B cell (primary cell): ENCODE results near the gene KRAS. TPM values are rescaled to one million over a fixed set of nuclear protein-coding genes. Genes with fewer than 3 reads are reported as not detected.

Source experiments
- ATAC-seq: fragments of 200-7000 bp; cut with Tn5 transposase; one replicate; pipeline ENCODE4 v1.10.0; 2021; ENCODE audit warnings: low read depth, mild to moderate bottlenecking, moderate number of reproducible peaks, moderate library complexity
- CTCF ChIA-PET: fragments of 350-600 bp; sonication (Branson Sonifier 250); formaldehyde crosslinking; loops from one replicate; lab custom pipeline; 2021; ENCODE audit warnings: antibody characterized with exemption, inconsistent platforms; lab: Charles Lee
- POLR2A ChIA-PET: fragments of 350-600 bp; sonication (Branson Sonifier 250); formaldehyde crosslinking; loops from one replicate; lab custom pipeline; 2021; ENCODE audit warnings: antibody characterized with exemption; lab: Charles Lee
- DNase-seq: peaks from one replicate; pipeline ENCODE4 v3.0.0; 2013
- H2AFZ ChIP-seq: 2 replicates; pipeline ENCODE4 v1.6.1; 2012; ENCODE audit warnings: mild to moderate bottlenecking, low read depth, low read length; ENCODE audit not compliant: insufficient read depth, poor library complexity, severe bottlenecking
- H3K27ac ChIP-seq, 2 donors: 1 replicate in 1 of 2; 2 replicates in 1 of 2; pipeline ENCODE4 v1.5.1; 2012 to 2013; ENCODE audit warnings: low read length in 2 of 2, mild to moderate bottlenecking in 2 of 2, moderate library complexity in 1 of 2
- H3K27me3 ChIP-seq, 4 experiments: fragments of 200-600 bp in 1 of 4; sonication (generic) in 1 of 4; replicated peaks in 1 of 4; 1 replicate in 2 of 4; 2 replicates in 2 of 4; pipeline versions ENCODE4 v1.6.1 to v1.7.0; 2013 to 2016; ENCODE audit warnings: low read length in 3 of 4, mild to moderate bottlenecking in 2 of 4, mixed read lengths in 1 of 4, moderate library complexity in 1 of 4; ENCODE audit not compliant: insufficient read depth in 4 of 4, control insufficient read depth in 3 of 4; ENCODE audit errors: control extremely low read depth in 1 of 4
- H3K36me3 ChIP-seq, 2 experiments: replicated peaks in 1 of 2; 1 replicate in 1 of 2; 2 replicates in 1 of 2; pipeline versions ENCODE4 v1.6.1 to v1.7.1; 2013; ENCODE audit warnings: low read length in 1 of 2; ENCODE audit not compliant: insufficient read depth in 2 of 2, control insufficient read depth in 1 of 2; ENCODE audit errors: control extremely low read depth in 1 of 2, extremely low read depth in 1 of 2
- H3K4me1 ChIP-seq, 2 donors: fragments of 200-600 bp in 1 of 2; sonication (generic) in 1 of 2; 1 replicate in 1 of 2; 2 replicates in 1 of 2; pipeline versions ENCODE4 v1.5.1 to v1.6.1; 2013 to 2017; ENCODE audit warnings: low read length in 2 of 2; ENCODE audit not compliant: control insufficient read depth in 2 of 2, insufficient read depth in 2 of 2
- H3K4me2 ChIP-seq: replicated peaks from 2 replicates; pipeline ENCODE3; 2012; ENCODE audit warnings: mild to moderate bottlenecking, low read depth, low read length; ENCODE audit not compliant: poor library complexity, severe bottlenecking
- H3K4me3 ChIP-seq, 5 experiments: fragments of 200-600 bp in 1 of 5; sonication (generic) in 1 of 5; 1 replicate in 3 of 5; 2 replicates in 2 of 5; pipeline versions ENCODE4 v1.5.1 to v1.7.0; 2011 to 2016; ENCODE audit warnings: low read length in 4 of 5, mild to moderate bottlenecking in 4 of 5, low read depth in 2 of 5, control low read depth in 1 of 5, moderate library complexity in 1 of 5; ENCODE audit not compliant: insufficient read depth in 1 of 5; ENCODE audit errors: control extremely low read depth in 1 of 5, extremely low read depth in 1 of 5
- H3K79me2 ChIP-seq: fragments of 200-600 bp; sonication (generic); one replicate; pipeline ENCODE4 v1.6.0; 2016; ENCODE audit warnings: low read length; ENCODE audit not compliant: control insufficient read depth, insufficient read depth
- H3K9ac ChIP-seq: fragments of 200-600 bp; sonication (generic); 2 replicates; pipeline ENCODE4 v1.6.1; 2017; ENCODE audit warnings: mild to moderate bottlenecking, low read length, moderate library complexity
- H3K9me3 ChIP-seq, 3 donors: one replicate each; pipeline versions ENCODE4 v1.6.1 to v1.7.1; 2013; ENCODE audit warnings: low read length in 2 of 3; ENCODE audit not compliant: control insufficient read depth in 2 of 3, insufficient read depth in 1 of 3; ENCODE audit errors: control extremely low read depth in 1 of 3
- H4K20me1 ChIP-seq: 2 replicates; pipeline ENCODE4 v1.6.0; 2012; ENCODE audit warnings: mild to moderate bottlenecking, low read length; ENCODE audit not compliant: insufficient read depth, control insufficient read depth, poor library complexity, severe bottlenecking
- H3K27ac Mint-ChIP-seq: one replicate; pipeline ENCODE4 v1.8.0; 2021; ENCODE audit warnings: mixed read lengths
- H3K27me3 Mint-ChIP-seq: one replicate; pipeline ENCODE4 v1.8.0; 2021; ENCODE audit warnings: mixed read lengths
- H3K4me1 Mint-ChIP-seq: one replicate; pipeline ENCODE4 v1.8.0; 2021; ENCODE audit warnings: mixed read lengths
- H3K4me3 Mint-ChIP-seq: one replicate; pipeline ENCODE4 v1.8.0; 2021; ENCODE audit warnings: mixed read lengths
- H3K9me3 Mint-ChIP-seq: one replicate; pipeline ENCODE4 v1.8.0; 2022; ENCODE audit warnings: mixed read lengths; ENCODE audit not compliant: insufficient read depth
- EZH2 ChIP-seq: IDR thresholded peaks from 2 replicates; pipeline ENCODE4 v1.6.1; 2012; ENCODE audit warnings: borderline replicate concordance, low read depth, mild to moderate bottlenecking, moderate library complexity, low read length; ENCODE audit not compliant: insufficient read depth, poor library complexity, severe bottlenecking
- WGBS: methylation state at CpG from one replicate; pipeline ENCODE4 v1.1.5; 2013; ENCODE audit warnings: missing lambda C conversion rate; ENCODE audit not compliant: insufficient coverage; 5-methylcytosine and 5-hydroxymethylcytosine counted together
- intact Hi-C: fragments of 100-400 bp; cut with micrococcal nuclease; formaldehyde crosslinking; loops from one replicate; pipeline ENCODE4 v1.10.0; 2022
- polyA plus RNA-seq: library from polyadenylated mRNA; depleted of rRNA; stranded (reverse); fragments of >200 nt; gene quantifications from 2 replicates; pipeline ENCODE4 v1.2.3, GENCODE V29; 2012
- total RNA-seq, 2 donors: library from RNA; stranded (reverse); fragments of 120-200 nt in 1 of 2; gene quantifications; 1 replicate in 1 of 2; 2 replicates in 1 of 2; pipeline versions ENCODE4 v1.2.3 to v1.2.4, GENCODE V29; 2013 to 2022
- TF ChIP-seq, protein P1 (sequence below): fragments of 200-600 bp; IDR thresholded peaks from one replicate; pipeline ENCODE4 v1.8.0; 2022; ENCODE audit warnings: antibody characterized with exemption, mild to moderate bottlenecking

The KRAS gene
- total and polyA plus RNA-seq, 2 donors (not counting 1 experiment from before 2014, with no cell fraction given) = 7.2 to 41.8 TPM

DNA sequence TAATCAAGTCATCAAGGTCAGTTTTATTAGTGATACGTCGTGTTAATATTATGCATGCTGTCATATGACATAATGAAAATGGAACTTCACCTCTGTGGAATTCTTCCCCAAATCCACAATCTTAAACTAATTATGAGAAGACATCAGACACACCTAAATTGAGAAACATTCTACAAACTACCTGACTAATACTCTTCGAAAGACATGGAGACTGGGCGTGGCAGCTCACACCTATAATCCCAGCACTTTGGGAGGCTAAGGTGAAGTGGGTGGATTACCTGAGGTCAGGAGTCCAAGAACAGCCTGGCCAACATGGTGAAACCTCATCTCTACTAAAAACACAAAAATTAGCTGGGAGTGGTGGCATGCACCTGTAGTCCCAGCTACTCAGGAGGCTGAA, 33.3 kb upstream of the KRAS start:
- H3K79me2 ChIP-seq = no peaks in the 10 kb centered on the region
- H3K4me1 ChIP-seq = peaks cover 0 to 3% of the 10 kb centered on the region in 2 donors
- intact Hi-C loops = no loop called here
- H3K4me3 ChIP-seq = no peak overlapping the region
- no peaks in the 10 kb centered on the region for H3K9me3 Mint-ChIP-seq
- H3K27ac ChIP-seq = no peak overlapping the region
- CTCF ChIA-PET = no interaction called here
- H3K9ac ChIP-seq = no peak overlapping the region
- no peak overlapping the region for H3K27ac Mint-ChIP-seq
- no peaks in the 10 kb centered on the region for H4K20me1 ChIP-seq
- no CpG with 5 or more reads among the region's 4 CpGs for WGBS
- H3K4me2 ChIP-seq = no peak overlapping the region
- H3K27me3 Mint-ChIP-seq = no peaks in the 10 kb centered on the region
- peaks cover 7% of the 10 kb centered on the region for H3K4me1 Mint-ChIP-seq
- no peak for TF ChIP-seq EZH2
- TF ChIP-seq, protein P1, sequence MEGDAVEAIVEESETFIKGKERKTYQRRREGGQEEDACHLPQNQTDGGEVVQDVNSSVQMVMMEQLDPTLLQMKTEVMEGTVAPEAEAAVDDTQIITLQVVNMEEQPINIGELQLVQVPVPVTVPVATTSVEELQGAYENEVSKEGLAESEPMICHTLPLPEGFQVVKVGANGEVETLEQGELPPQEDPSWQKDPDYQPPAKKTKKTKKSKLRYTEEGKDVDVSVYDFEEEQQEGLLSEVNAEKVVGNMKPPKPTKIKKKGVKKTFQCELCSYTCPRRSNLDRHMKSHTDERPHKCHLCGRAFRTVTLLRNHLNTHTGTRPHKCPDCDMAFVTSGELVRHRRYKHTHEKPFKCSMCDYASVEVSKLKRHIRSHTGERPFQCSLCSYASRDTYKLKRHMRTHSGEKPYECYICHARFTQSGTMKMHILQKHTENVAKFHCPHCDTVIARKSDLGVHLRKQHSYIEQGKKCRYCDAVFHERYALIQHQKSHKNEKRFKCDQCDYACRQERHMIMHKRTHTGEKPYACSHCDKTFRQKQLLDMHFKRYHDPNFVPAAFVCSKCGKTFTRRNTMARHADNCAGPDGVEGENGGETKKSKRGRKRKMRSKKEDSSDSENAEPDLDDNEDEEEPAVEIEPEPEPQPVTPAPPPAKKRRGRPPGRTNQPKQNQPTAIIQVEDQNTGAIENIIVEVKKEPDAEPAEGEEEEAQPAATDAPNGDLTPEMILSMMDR = no peak
- no peaks in the 10 kb centered on the region for H3K36me3 ChIP-seq
- DNase-seq = no peak
- no peaks in the 10 kb centered on the region for H3K9me3 ChIP-seq
- no peak overlapping the region for H2AFZ ChIP-seq
- H3K27me3 ChIP-seq = no peaks in the 10 kb centered on the region
- ATAC-seq = no peak
- POLR2A ChIA-PET = no interaction called here
- H3K4me3 Mint-ChIP-seq = no peak overlapping the region

- intact Hi-C loops = no loop called here
- POLR2A ChIA-PET = no interaction called here
- Histone ChIP-seq H4K20me1 (no peaks in the 10 kb centered on the region), H3K9me3 (no peaks in the 10 kb centered on the region), H3K4me3 (no peak overlapping the region), H3K27ac (no peak overlapping the region), H3K27me3 (no peaks in the 10 kb centered on the region), H3K4me1 (peaks cover 0 to 3% of the 10 kb centered on the region in 2 donors), H3K9ac (no peak overlapping the region), H3K79me2 (no peaks in the 10 kb centered on the region), H3K4me2 (no peak overlapping the region), H3K36me3 (no peaks in the 10 kb centered on the region), H2AFZ (no peak overlapping the region)
- CTCF ChIA-PET = interaction anchor here (1.3 kb wide), 1 partner anchor 104 kb away, joined by 4 read pairs; no protein-coding TSS in a partner anchor
- WGBS = no CpG with 5 or more reads among the region's 3 CpGs
- no peak for TF ChIP-seq EZH2
- TF ChIP-seq, protein P1 = no peak
- Mint-ChIP-seq H3K27ac (no peak overlapping the region), H3K4me1 (peaks cover 7% of the 10 kb centered on the region), H3K9me3 (no peaks in the 10 kb centered on the region), H3K27me3 (no peaks in the 10 kb centered on the region), H3K4me3 (no peak overlapping the region)
- no peak for ATAC-seq
- no peak for DNase-seq
Measured at GRCh38 chr12:25283006-25283405, 32.3 kb upstream of the KRAS start.
